GM10847 (cell line): ENCODE measurements around the gene METTL15.

Experiments used
- POLR2A ChIP-seq: IDR thresholded peaks from 2 replicates; pipeline ENCODE4 v1.6.1; 2011; ENCODE audit not compliant: insufficient read length; ENCODE audit errors: extremely low read depth

METTL15 gene

GRCh38 chr11:28323621-28324020 is 215.4 kb downstream of the METTL15 start:
- TF ChIP-seq POLR2A, result no peak

GRCh38 chr11:28337701-28338100 is 229.5 kb downstream of the METTL15 start:
- TF ChIP-seq POLR2A, result no peak

- no peak for TF ChIP-seq POLR2A
Observed at GRCh38 chr11:28338371-28338770, 230.2 kb downstream of the METTL15 start.

- no peak for TF ChIP-seq POLR2A
Observed at GRCh38 chr11:28339488-28339887, 231.3 kb downstream of the METTL15 start.

- TF ChIP-seq POLR2A, result no peak
Observed at GRCh38 chr11:28342716-28343115, 234.5 kb downstream of the METTL15 start.

- TF ChIP-seq POLR2A, result no peak
Observed at GRCh38 chr11:28343304-28344233, 235.4 kb downstream of the METTL15 start.

- TF ChIP-seq POLR2A, result no peak
Observed at GRCh38 chr11:28346209-28346608, 238.0 kb downstream of the METTL15 start.

- TF ChIP-seq POLR2A, result no peak
Observed at GRCh38 chr11:28346721-28347120, 238.5 kb downstream of the METTL15 start.

GRCh38 chr11:28347371-28347770 is 239.2 kb downstream of the METTL15 start:
- TF ChIP-seq POLR2A, result no peak

GRCh38 chr11:28350216-28350615 is 242.0 kb downstream of the METTL15 start:
- TF ChIP-seq POLR2A, result no peak

GRCh38 chr11:28353991-28354390 is 245.8 kb downstream of the METTL15 start:
- TF ChIP-seq POLR2A, result no peak

GRCh38 chr11:28366549-28367346 is 258.6 kb downstream of the METTL15 start:
- TF ChIP-seq POLR2A, result no peak
